C1 segment of cervical spinal cord (tissue), 14 donors: ENCODE measurements around the gene NRF1.
"Not testable (repeated sequence)": the region's sequence is repeated elsewhere in the genome, so short reads cannot be mapped to it uniquely, and the experiment has no call there.

Experiments
- DNase-seq, 14 donors: peaks; one replicate each; lab custom pipeline; 2025; lab: John Stamatoyannopoulos, UW

The NRF1 gene

GRCh38 chr7:129646369-129647021 is 35.0 kb downstream of the NRF1 start:
- no peak for DNase-seq

GRCh38 chr7:129649128-129649690 is 37.7 kb downstream of the NRF1 start:
- no peak for DNase-seq

GRCh38 chr7:129650056-129650758 is 38.7 kb downstream of the NRF1 start:
- DNase-seq: no peak

- DNase-seq: no peak
These were observed 41.4 kb downstream of the NRF1 start for GRCh38 chr7:129652914-129653313.

GRCh38 chr7:129655811-129656210 is 44.3 kb downstream of the NRF1 start:
- DNase-seq: no peak

GRCh38 chr7:129657363-129657762 is 45.8 kb downstream of the NRF1 start:
- DNase-seq: no peak

GRCh38 chr7:129659907-129660306 is 48.4 kb downstream of the NRF1 start:
- not testable (repeated sequence) for DNase-seq

- DNase-seq: no peak
These were observed 50.2 kb downstream of the NRF1 start for GRCh38 chr7:129661645-129662182.

GRCh38 chr7:129663240-129663639 is 51.7 kb downstream of the NRF1 start:
- not testable (repeated sequence) for DNase-seq

- DNase-seq: peak in 1 of 14 donors; percentile 17
These were observed 52.8 kb downstream of the NRF1 start for GRCh38 chr7:129664029-129665012.

GRCh38 chr7:129665013-129665401 is 53.5 kb downstream of the NRF1 start:
- peak in 2 of 14 donors; percentile 1 to 16 for DNase-seq

- DNase-seq: no peak
These were observed 55.6 kb downstream of the NRF1 start for GRCh38 chr7:129667116-129667515.

- no peak for DNase-seq
These were observed 56.0 kb downstream of the NRF1 start for GRCh38 chr7:129667551-129667950.

- no peak for DNase-seq
These were observed 58.4 kb downstream of the NRF1 start for GRCh38 chr7:129669901-129670300.

GRCh38 chr7:129670656-129671055 is 59.1 kb downstream of the NRF1 start:
- no peak for DNase-seq

GRCh38 chr7:129671266-129671665 is 59.7 kb downstream of the NRF1 start:
- DNase-seq: no peak

GRCh38 chr7:129674475-129674874 is 63.0 kb downstream of the NRF1 start:
- DNase-seq: not testable (repeated sequence)

GRCh38 chr7:129675521-129675920 is 64.0 kb downstream of the NRF1 start:
- DNase-seq: no peak

- no peak for DNase-seq
These were observed 64.7 kb downstream of the NRF1 start for GRCh38 chr7:129676017-129676897.

- no peak for DNase-seq
These were observed 66.3 kb downstream of the NRF1 start for GRCh38 chr7:129677796-129678195.
